Suprapubic skin (tissue), 4 donors: ENCODE results near the gene KANK4. TPM values are rescaled to one million over a fixed set of nuclear protein-coding genes. Genes with fewer than 3 reads are reported as not detected.

Experiments
- DNase-seq, 2 donors: peaks; one replicate each; pipeline ENCODE4 v3.0.0-alpha.2; 2019; ENCODE audit warnings: low spot score in 2 of 2
- H3K27ac ChIP-seq: fragments of 200-600 bp; sonication (generic); one replicate; pipeline ENCODE4 v1.5.1; 2019
- H3K27me3 ChIP-seq: fragments of 200-600 bp; sonication (generic); one replicate; pipeline ENCODE4 v1.5.1; 2019
- H3K36me3 ChIP-seq: fragments of 200-600 bp; sonication (generic); one replicate; pipeline ENCODE4 v1.5.1; 2019
- H3K4me1 ChIP-seq: fragments of 200-600 bp; sonication (generic); one replicate; pipeline ENCODE4 v1.5.1; 2019
- H3K4me3 ChIP-seq: fragments of 200-600 bp; sonication (generic); one replicate; pipeline ENCODE4 v1.5.1; 2019; ENCODE audit warnings: mild to moderate bottlenecking
- H3K9me3 ChIP-seq: fragments of 200-600 bp; sonication (generic); one replicate; pipeline ENCODE4 v1.5.1; 2019
- EP300 ChIP-seq: sonication (generic); formaldehyde crosslinking; IDR thresholded peaks from one replicate; pipeline ENCODE4 v1.6.1; 2017; ENCODE audit warnings: antibody characterized with exemption
- POLR2A ChIP-seq, 2 donors: fragments of 450-650 bp; IDR thresholded peaks; one replicate each; pipeline ENCODE4 v1.6.1; 2017; ENCODE audit warnings: antibody characterized with exemption in 2 of 2, mild to moderate bottlenecking in 2 of 2, moderate library complexity in 2 of 2
- POLR2AphosphoS5 ChIP-seq, 3 donors: sonication (generic); formaldehyde crosslinking; IDR thresholded peaks; one replicate each; pipeline ENCODE4 v1.6.1; 2017; ENCODE audit warnings: antibody characterized with exemption in 3 of 3
- WGBS: methylation state at CpG from one replicate; pipeline ENCODE4 v1.1.5; 2018; 5-methylcytosine and 5-hydroxymethylcytosine counted together
- total RNA-seq, 4 donors: library from RNA; depleted of rRNA; stranded (reverse); fragments of >200 nt; gene quantifications; one replicate each; pipeline ENCODE4 v1.1.0, GENCODE V29; 2016
- TF ChIP-seq, protein P1 (sequence below), 2 donors: fragments of 200-600 bp in 1 of 2; fragments of 450-650 bp in 1 of 2; sonication (generic) in 1 of 2; IDR thresholded peaks; one replicate each; pipeline ENCODE4 v1.5.1; 2016 to 2019; ENCODE audit warnings: antibody characterized with exemption in 2 of 2, mild to moderate bottlenecking in 1 of 2, moderate library complexity in 1 of 2

KANK4 gene
- total RNA-seq, 4 donors from 2014 or later = 0.16 to 1.3 (median 0.54) TPM

DNA sequence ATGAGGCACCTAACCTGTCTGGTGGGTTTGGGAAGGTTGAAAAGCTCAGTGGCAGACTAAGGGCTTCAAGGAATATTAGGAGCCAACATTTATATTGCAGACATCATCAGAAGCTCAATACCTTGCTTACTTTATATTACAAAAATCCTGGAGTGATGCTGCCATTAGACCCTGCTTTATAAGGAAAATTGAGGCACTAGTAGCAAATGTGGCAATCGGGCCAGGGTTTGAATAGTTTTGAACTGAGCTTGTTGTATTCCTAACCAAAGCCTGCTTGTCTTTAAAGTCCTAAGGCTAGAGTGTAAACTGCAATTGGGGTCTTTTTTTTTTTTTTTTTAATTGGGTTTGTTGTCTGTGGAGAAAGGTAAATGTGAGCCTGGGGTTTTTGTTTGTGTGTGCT is 110.3 kb downstream of the KANK4 start:
- H3K4me3 ChIP-seq = no peak overlapping the region
- no peak overlapping the region for H3K27ac ChIP-seq
- no peaks in the 10 kb centered on the region for H3K4me1 ChIP-seq
- H3K36me3 ChIP-seq = no peaks in the 10 kb centered on the region
- no peak for DNase-seq
- peaks cover 10% of the 10 kb centered on the region for H3K9me3 ChIP-seq
- TF ChIP-seq EP300 = no peak
- TF ChIP-seq POLR2AphosphoS5 (IDR thresholded peaks at IDR 0.05) = no peak
- TF ChIP-seq, protein P1, sequence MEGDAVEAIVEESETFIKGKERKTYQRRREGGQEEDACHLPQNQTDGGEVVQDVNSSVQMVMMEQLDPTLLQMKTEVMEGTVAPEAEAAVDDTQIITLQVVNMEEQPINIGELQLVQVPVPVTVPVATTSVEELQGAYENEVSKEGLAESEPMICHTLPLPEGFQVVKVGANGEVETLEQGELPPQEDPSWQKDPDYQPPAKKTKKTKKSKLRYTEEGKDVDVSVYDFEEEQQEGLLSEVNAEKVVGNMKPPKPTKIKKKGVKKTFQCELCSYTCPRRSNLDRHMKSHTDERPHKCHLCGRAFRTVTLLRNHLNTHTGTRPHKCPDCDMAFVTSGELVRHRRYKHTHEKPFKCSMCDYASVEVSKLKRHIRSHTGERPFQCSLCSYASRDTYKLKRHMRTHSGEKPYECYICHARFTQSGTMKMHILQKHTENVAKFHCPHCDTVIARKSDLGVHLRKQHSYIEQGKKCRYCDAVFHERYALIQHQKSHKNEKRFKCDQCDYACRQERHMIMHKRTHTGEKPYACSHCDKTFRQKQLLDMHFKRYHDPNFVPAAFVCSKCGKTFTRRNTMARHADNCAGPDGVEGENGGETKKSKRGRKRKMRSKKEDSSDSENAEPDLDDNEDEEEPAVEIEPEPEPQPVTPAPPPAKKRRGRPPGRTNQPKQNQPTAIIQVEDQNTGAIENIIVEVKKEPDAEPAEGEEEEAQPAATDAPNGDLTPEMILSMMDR (IDR thresholded peaks at IDR 0.05) = no peak
- TF ChIP-seq POLR2A (IDR thresholded peaks at IDR 0.05) = no peak
- no peaks in the 10 kb centered on the region for H3K27me3 ChIP-seq
- 29% methylated on average over 1 of the region's 1 CpG for WGBS

DNA sequence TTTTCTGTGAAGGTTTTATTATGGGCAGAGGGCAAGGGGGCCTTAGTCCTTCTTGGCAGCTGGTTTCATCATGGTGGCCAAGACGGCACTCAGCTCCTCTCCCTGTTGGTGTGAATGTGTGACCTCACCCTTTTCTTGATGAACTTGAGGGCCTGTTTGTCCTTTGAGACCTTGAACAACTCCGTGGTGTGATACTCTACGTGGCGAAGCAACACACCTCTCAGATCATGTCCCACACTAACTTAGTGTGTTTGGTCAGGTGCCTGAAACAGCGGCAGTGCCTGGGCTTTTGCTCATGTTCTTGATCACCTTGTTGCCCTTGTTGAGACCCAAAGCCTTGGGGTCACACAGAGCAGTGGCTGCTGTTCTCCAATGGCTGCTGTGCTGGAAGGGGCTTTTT is 111.1 kb downstream of the KANK4 start:
- TF ChIP-seq EP300 = no peak
- TF ChIP-seq, protein P1 (IDR thresholded peaks at IDR 0.05) = no peak
- Histone ChIP-seq H3K4me1 (no peaks in the 10 kb centered on the region), H3K36me3 (no peaks in the 10 kb centered on the region), H3K9me3 (peaks cover 10% of the 10 kb centered on the region), H3K27ac (no peak overlapping the region), H3K4me3 (no peak overlapping the region), H3K27me3 (no peaks in the 10 kb centered on the region)
- WGBS = 92% methylated on average over 5 of the region's 5 CpGs
- DNase-seq = no peak

DNA sequence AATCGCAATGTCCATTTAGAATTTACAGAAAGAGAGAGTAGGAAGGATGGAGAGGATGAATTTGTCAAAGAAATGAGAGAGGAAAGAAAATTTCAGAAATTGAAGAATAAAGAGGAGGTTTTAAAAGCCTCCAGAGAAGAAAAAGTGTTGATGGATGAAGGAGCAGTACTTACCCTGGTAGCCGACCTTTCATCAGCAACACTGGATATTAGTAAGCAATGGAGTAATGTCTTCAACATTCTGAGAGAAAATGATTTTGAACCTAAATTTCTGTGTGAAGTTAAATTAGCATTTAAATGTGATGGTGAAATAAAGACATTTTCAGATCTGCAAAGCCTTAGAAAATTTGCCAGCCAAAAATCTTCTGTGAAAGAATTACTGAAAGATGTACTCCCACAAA is 112.0 kb downstream of the KANK4 start:
- Histone ChIP-seq H3K4me1 (no peaks in the 10 kb centered on the region), H3K4me3 (no peak overlapping the region), H3K27me3 (no peaks in the 10 kb centered on the region), H3K27ac (no peak overlapping the region), H3K36me3 (no peaks in the 10 kb centered on the region), H3K9me3 (peaks cover 10% of the 10 kb centered on the region)
- DNase-seq = no peak
- 95% methylated on average over 2 of the region's 2 CpGs for WGBS
- TF ChIP-seq POLR2AphosphoS5 (IDR thresholded peaks at IDR 0.05) = no peak
- no peak for TF ChIP-seq POLR2A (IDR thresholded peaks at IDR 0.05)
- TF ChIP-seq, protein P1 (IDR thresholded peaks at IDR 0.05) = no peak
- no peak for TF ChIP-seq EP300

DNA sequence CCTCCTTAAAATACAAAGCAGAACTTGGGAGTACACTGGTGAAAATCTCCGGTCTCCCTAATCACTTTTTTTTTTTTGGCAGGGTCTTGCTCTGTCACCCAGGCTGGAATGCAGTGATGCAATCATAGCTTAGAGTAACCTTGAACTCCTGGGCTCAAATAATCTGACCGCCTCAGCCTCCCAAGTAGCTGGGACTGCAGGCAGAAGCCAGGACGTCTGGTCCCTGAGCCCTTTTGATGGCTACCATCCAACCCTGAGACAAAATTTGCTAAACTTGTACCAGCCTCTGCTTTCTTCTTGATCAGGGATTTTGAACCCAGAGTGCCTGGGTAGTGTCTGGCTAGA is 120.5 kb downstream of the KANK4 start:
- peak in 1 of 2 donors; percentile 4 for DNase-seq
- Histone ChIP-seq H3K4me3 (no peak overlapping the region), H3K9me3 (no peaks in the 10 kb centered on the region), H3K27me3 (peaks cover 37% of the 10 kb centered on the region), H3K27ac (no peak overlapping the region), H3K36me3 (no peaks in the 10 kb centered on the region), H3K4me1 (peaks cover 7% of the 10 kb centered on the region)
- TF ChIP-seq, protein P1 (IDR thresholded peaks at IDR 0.05) = no peak
- TF ChIP-seq EP300 = no peak
- TF ChIP-seq POLR2A (IDR thresholded peaks at IDR 0.05) = no peak
- no peak for TF ChIP-seq POLR2AphosphoS5 (IDR thresholded peaks at IDR 0.05)
- 23% methylated on average over 3 of the region's 3 CpGs for WGBS

DNA sequence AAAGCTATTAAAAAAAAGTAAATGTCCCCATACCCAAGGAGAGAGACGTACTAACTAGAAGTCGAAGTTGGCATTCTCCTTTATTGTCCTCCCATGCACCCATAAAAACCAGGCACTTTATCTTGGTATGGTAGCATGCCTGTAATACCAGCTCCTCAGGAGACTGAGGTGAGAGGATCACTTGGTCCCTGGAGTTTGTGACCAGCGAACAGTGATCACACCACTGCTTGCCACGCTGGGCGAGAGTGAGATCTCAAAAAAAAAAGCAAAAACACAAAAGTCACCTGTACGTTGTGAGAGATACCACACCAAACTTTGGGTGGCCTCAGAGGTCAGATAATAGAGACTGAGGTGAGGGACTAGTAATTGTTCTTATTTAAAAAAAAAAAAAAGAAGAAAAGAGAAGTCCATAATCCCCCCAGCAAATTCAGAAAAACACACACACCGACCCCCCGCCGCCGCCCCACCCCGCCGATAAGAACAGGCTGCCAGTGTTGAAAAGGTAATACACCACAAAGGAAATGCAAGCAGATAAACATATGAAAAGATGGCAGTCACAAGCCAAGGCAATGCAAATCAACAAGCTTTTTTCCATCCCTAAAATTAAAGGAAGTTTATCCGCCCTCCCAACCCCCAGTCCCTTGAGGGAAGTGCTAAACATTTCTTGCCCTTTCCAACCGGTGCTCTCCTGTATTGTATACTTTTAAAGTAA is 121.0 kb downstream of the KANK4 start:
- H3K27me3 ChIP-seq = peaks cover 37% of the 10 kb centered on the region
- H3K4me3 ChIP-seq = no peak overlapping the region
- H3K9me3 ChIP-seq = no peaks in the 10 kb centered on the region
- TF ChIP-seq, protein P1 (IDR thresholded peaks at IDR 0.05) = no peak
- no peak for TF ChIP-seq POLR2A (IDR thresholded peaks at IDR 0.05)
- TF ChIP-seq EP300 = no peak
- no peak for TF ChIP-seq POLR2AphosphoS5 (IDR thresholded peaks at IDR 0.05)
- 55% methylated on average over 14 of the region's 14 CpGs for WGBS
- peaks cover 7% of the 10 kb centered on the region for H3K4me1 ChIP-seq
- no peak overlapping the region for H3K27ac ChIP-seq
- peak in 1 of 2 donors; percentile 29 for DNase-seq
- no peaks in the 10 kb centered on the region for H3K36me3 ChIP-seq
